Measurements from ENCODE around the gene QARS1.

DNA sequence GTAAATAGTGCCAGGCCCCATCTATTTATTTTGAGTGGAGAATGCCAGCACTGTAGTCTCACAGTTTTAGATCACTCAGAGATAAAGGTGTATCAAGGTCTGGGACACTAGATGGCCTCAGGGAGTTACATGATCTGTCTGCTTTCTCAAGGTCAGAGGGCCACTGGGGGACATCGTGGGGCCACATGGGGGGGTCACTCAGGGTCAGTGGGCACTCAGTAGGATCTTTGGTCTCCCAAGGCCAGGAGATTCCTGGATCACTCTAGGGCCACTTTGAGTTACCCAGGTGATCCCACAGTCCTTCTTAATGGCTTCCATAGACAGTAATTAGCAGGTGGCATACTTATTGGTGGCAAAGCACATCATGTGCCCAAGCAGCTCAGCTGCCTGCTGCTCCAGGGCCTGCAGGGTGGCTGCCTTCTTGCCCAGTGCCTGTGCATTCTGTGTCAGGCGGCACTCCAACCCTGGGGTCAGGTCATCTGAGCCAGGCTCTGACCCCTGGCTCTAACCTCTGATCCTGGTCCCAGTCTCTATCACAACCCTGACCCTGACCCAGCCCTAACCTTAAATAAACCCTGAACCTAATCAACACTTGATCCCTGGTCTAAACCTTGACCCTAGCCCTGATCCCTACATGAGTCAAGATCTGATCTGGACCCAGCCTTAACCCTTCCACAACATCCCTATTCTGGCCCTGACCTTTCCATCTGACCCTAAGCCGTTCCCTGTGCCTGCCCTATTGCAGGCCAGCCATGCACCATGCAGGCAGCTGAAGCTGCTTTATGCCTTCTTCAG, 30.1 kb upstream of the QARS1 start:
- TF ChIP-seq EZH2phosphoT487 (IDR thresholded peaks at IDR 0.05; ENCODE audit: insufficient read depth, low read depth), result no peak
- no peak for TF ChIP-seq EZH2 (IDR thresholded peaks at IDR 0.05; ENCODE audit: insufficient read depth, poor library complexity, severe bottlenecking)
